ENCODE measurements around the gene GDPD1. TPM values are rescaled to one million over a fixed set of nuclear protein-coding genes. Genes with fewer than 3 reads are reported as not detected.
"Not testable (repeated sequence)": the region's sequence is repeated elsewhere in the genome, so short reads cannot be mapped to it uniquely, and the experiment has no call there.

GDPD1 gene
- polyA plus RNA-seq, 3 donors from 2014 or later: 1.4 to 4.1 (median 2.3) TPM

DNA sequence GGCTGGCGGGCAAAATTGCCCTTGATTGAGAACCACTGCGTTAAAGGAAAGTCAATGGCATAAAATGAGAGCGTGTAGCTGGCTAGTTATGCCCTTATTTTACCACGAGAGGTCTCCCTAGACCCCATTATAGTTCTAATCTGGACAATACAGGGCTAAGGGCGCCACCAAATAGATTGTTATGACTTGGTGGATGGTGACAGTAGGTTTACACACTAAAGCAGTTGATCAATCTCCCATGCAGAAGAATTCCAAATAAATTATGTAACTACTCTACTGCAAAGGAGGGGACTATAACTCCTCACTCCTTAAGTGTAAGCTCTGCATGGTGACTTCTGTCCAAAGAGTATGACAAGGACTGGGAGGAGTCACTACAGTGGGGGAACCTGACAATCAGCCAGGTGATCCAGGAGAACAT is 90.7 kb downstream of the GDPD1 start:
- peaks cover 2 to 5% (median 4%) of the 10 kb centered on the region in 3 donors for H3K27me3 Mint-ChIP-seq (ENCODE audit: low read depth in 3 of 3)
- no peaks in the 10 kb centered on the region for H3K4me1 Mint-ChIP-seq
- no peaks in the 10 kb centered on the region for H3K9me3 Mint-ChIP-seq
- H3K27ac Mint-ChIP-seq: no peak overlapping the region
- H3K4me3 Mint-ChIP-seq: no peak overlapping the region
- H3K36me3 Mint-ChIP-seq: no peaks in the 10 kb centered on the region
- DNase-seq: peak; percentile 42 to 58 (median 50)

DNA sequence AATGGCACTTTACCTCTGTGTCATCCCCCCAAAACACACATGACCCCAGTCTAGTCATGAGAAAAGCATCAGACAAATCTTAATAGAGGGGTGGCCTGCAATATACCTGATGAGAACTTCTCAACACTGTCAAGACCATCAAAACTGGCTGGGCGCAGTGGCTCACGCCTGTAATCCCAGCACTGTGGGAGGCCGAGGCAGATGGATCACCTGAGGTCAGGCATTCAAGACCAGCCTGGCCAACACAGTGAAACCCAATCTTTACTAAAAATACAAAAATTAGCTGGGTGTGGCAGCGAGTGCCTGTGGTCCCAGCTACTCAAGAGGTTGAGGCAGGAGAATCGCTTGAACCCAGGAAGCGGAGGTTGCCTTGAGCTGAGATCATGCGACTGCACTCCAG is 91.2 kb downstream of the GDPD1 start:
- H3K27ac Mint-ChIP-seq; H3K36me3 Mint-ChIP-seq; DNase-seq; H3K4me3 Mint-ChIP-seq; H3K9me3 Mint-ChIP-seq; H3K4me1 Mint-ChIP-seq; H3K27me3 Mint-ChIP-seq (ENCODE audit: low read depth in 3 of 3): not testable (repeated sequence)

DNA sequence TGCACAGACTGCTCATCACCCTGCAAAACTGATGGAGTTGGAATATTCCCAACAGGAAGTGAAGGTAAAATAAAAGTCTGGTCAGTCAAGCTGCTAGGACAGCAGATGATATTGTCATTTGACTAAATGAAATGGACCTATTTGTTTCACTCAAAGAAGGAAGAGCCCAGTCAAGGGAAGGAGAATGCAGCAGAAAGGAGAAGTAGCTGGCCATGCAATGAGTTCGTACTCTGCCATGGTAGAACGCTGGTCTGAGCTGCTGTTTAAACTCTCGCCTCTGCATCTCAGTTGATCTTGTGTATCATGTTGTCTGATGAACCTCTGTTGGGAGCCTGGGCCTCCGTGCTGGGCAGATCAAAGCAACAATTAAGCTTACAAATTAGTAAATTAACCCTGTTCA is 95.6 kb downstream of the GDPD1 start:
- Mint-ChIP-seq H3K4me1 (no peaks in the 10 kb centered on the region), H3K9me3 (no peaks in the 10 kb centered on the region), H3K27ac (no peak overlapping the region), H3K4me3 (no peak overlapping the region), H3K36me3 (no peaks in the 10 kb centered on the region), H3K27me3 (ENCODE audit: low read depth in 3 of 3) (peaks cover 4 to 11% (median 6%) of the 10 kb centered on the region in 3 donors)
- no peak for DNase-seq

Other genes with a start within 250 kb of the GDPD1 start
- 10 to 100 TPM in 1 of 3 donors, 1 to 10 TPM in 2; 6.0 to 12.5 (median 7.1) TPM for gene TRIM37, start 113.6 kb upstream of the GDPD1 start, polyA plus RNA-seq
- 10 to 100 TPM; 26.0 to 49.1 (median 36.4) TPM for gene SKA2, start 65.3 kb upstream of the GDPD1 start, polyA plus RNA-seq
- gene PRR11, start 64.8 kb upstream of the GDPD1 start, polyA plus RNA-seq: 1 to 10 TPM in 1 of 3 donors, under 1 TPM in 1, not detected in 1; 0.76 to 1.2 TPM
- 10 to 100 TPM in 2 of 3 donors, 1 to 10 TPM in 1; 4.6 to 15.2 (median 13.1) TPM for gene SMG8, start 10.5 kb upstream of the GDPD1 start, polyA plus RNA-seq
- 10 to 100 TPM in 2 of 3 donors, 1 to 10 TPM in 1; 5.6 to 13.0 (median 11.0) TPM for gene YPEL2, start 111.1 kb downstream of the GDPD1 start, polyA plus RNA-seq